Measurements from ENCODE around the gene ERCC4. TPM values are rescaled to one million over a fixed set of nuclear protein-coding genes. Genes with fewer than 3 reads are reported as not detected.
A peak's percentile ranks its signal among the peaks of the same experiment; 100 is the strongest.

Gene ERCC4
- total RNA-seq, 1 experiment from 2014 or later = 23.4 TPM

- in situ Hi-C loops (cut with HindIII; ENCODE audit: low pct_unique_long_range_greater_than_20kb, low sequenced_read_pairs) (loop anchor here (25.0 kb wide), 1 partner anchor 302 kb away; no protein-coding TSS in a partner anchor), intact Hi-C loops (cut with micrococcal nuclease; ENCODE audit: unreplicated experiment) (no loop called here)
- ChIA-PET CTCF (interaction anchor here (0.6 kb wide), 1 partner anchor 606 kb away, joined by 7 read pairs; no protein-coding TSS in a partner anchor), POLR2A (no interaction called here)
- Histone ChIP-seq H3K4me3 (ENCODE audit: low read depth in 2 of 2, low read length in 2 of 2) (no peak overlapping the region), H3K27me3 (ENCODE audit: control insufficient read depth, insufficient read depth, low read length) (no peaks in the 10 kb centered on the region), H3K4me1 (ENCODE audit: control insufficient read depth, insufficient read depth, low read length) (no peaks in the 10 kb centered on the region), H3K36me3 (ENCODE audit: control insufficient read depth, insufficient read depth, low read length) (peaks cover 10% of the 10 kb centered on the region), H3K27ac (ENCODE audit: low read length) (no peak overlapping the region), H3K9me3 (ENCODE audit: control insufficient read depth, insufficient read depth, low read depth, low read length) (peaks cover 15% of the 10 kb centered on the region; the same call in 1 of the 2 replicates)
- ATAC-seq = no peak
- BruUV-seq (replicated peaks) = no TSS peak
- TF ChIP-seq CTCF (IDR thresholded peaks at IDR 0.05) (peak; percentile 69), SIN3A (IDR thresholded peaks at IDR 0.05; ENCODE audit: borderline replicate concordance, insufficient read depth, low read depth, low read length) (no peak), TCF7L2 (IDR thresholded peaks at IDR 0.05; ENCODE audit: low read depth, low read length) (no peak)
- DNase-seq (ENCODE audit: low read depth, low spot score) = no peak
Measured at GRCh38 chr16:13935408-13935807, 15.5 kb downstream of the ERCC4 start.

- H3K4me3 ChIP-seq (ENCODE audit: low read depth in 2 of 2, low read length in 2 of 2) = no peak overlapping the region
- TSS peak; percentile 27 for BruUV-seq (replicated peaks)
- no peaks in the 10 kb centered on the region for H3K27me3 ChIP-seq (ENCODE audit: control insufficient read depth, insufficient read depth, low read length)
- in situ Hi-C loops (cut with HindIII; ENCODE audit: low pct_unique_long_range_greater_than_20kb, low sequenced_read_pairs) = loop anchor here (25.0 kb wide), 1 partner anchor 301 kb away; no protein-coding TSS in a partner anchor
- ChIA-PET POLR2A (interaction anchor here (0.6 to 0.7 kb wide), 4 partner anchors 11 to 223 kb away, joined by 3 to 12 read pairs (median 4); no protein-coding TSS in a partner anchor), CTCF (interaction anchor here (0.6 kb wide), 3 partner anchors 124 to 605 kb away, joined by 3 to 7 read pairs (median 5); no protein-coding TSS in a partner anchor)
- H3K36me3 ChIP-seq (ENCODE audit: control insufficient read depth, insufficient read depth, low read length) = peaks cover 10% of the 10 kb centered on the region
- ATAC-seq (no peak), DNase-seq (ENCODE audit: low read depth, low spot score) (no peak)
- no peak overlapping the region for H3K27ac ChIP-seq (ENCODE audit: low read length)
- no peak for TF ChIP-seq REST (IDR thresholded peaks at IDR 0.05; ENCODE audit: insufficient read depth in 1 of 2, low read depth in 2 of 2, low read length in 1 of 2)
- no peak for TF ChIP-seq POLR2AphosphoS5 (IDR thresholded peaks at IDR 0.05; ENCODE audit: low read depth, low read length)
- TF ChIP-seq TCF7L2 (IDR thresholded peaks at IDR 0.05; ENCODE audit: low read depth, low read length) = no peak
- no peak for TF ChIP-seq CTCF (IDR thresholded peaks at IDR 0.05)
- no peak for TF ChIP-seq SIN3A (IDR thresholded peaks at IDR 0.05; ENCODE audit: borderline replicate concordance, insufficient read depth, low read depth, low read length)
- intact Hi-C loops (cut with micrococcal nuclease; ENCODE audit: unreplicated experiment) = no loop called here
- no peaks in the 10 kb centered on the region for H3K4me1 ChIP-seq (ENCODE audit: control insufficient read depth, insufficient read depth, low read length)
- peaks cover 15% of the 10 kb centered on the region; the same call in 1 of the 2 replicates for H3K9me3 ChIP-seq (ENCODE audit: control insufficient read depth, insufficient read depth, low read depth, low read length)
Measured at GRCh38 chr16:13936155-13936554, 16.2 kb downstream of the ERCC4 start.

All from Panc1 (cell line).